Astrocyte of the cerebellum (primary cell): Measurements from ENCODE around the gene YAP1.

ENCODE experiments used
- DNase-seq: peaks from one replicate; pipeline ENCODE4 v3.0.0-alpha.2; 2011; ENCODE audit warnings: low read depth
- H3K4me3 ChIP-seq: 2 replicates; pipeline ENCODE4 v1.5.1; 2011; ENCODE audit warnings: mild to moderate bottlenecking, low read depth, low read length, moderate library complexity
- CTCF ChIP-seq: IDR thresholded peaks from 2 replicates; pipeline ENCODE4 v1.5.1; 2012; ENCODE audit warnings: low read length, low read depth, moderate library complexity, mild to moderate bottlenecking; ENCODE audit errors: missing control alignments
- in situ Hi-C: cut with HindIII; loops from 2 replicates; pipeline ENCODE4 v1.10.0; 2017; ENCODE audit warnings: low sequenced_read_pairs

The YAP1 gene

GRCh38 chr11:102268985-102269470 lies 158.8 kb downstream of the YAP1 start:
- in situ Hi-C loops: loop anchor here (5.0 kb wide), 1 partner anchor 53 kb away; no protein-coding TSS in a partner anchor
- peak overlapping the region; percentile 31 for H3K4me3 ChIP-seq
- TF ChIP-seq CTCF: no peak
- no peak for DNase-seq

- H3K4me3 ChIP-seq: no peak overlapping the region
- TF ChIP-seq CTCF: no peak
- DNase-seq: no peak
- in situ Hi-C loops: loop anchor here (5.0 kb wide), 1 partner anchor 52 kb away; no protein-coding TSS in a partner anchor
Measured at GRCh38 chr11:102269927-102270326, 159.7 kb downstream of the YAP1 start.

- no peak for TF ChIP-seq CTCF
- in situ Hi-C loops: no loop called here
- H3K4me3 ChIP-seq: no peak overlapping the region
- DNase-seq: no peak
Measured at GRCh38 chr11:102272047-102272824, 162.0 kb downstream of the YAP1 start.

GRCh38 chr11:102274628-102275027 lies 164.4 kb downstream of the YAP1 start:
- DNase-seq: no peak
- TF ChIP-seq CTCF: no peak
- in situ Hi-C loops: no loop called here
- H3K4me3 ChIP-seq: no peak overlapping the region

- in situ Hi-C loops: no loop called here
- DNase-seq: peak; percentile 46
Measured at GRCh38 chr11:102276362-102276761, 166.1 kb downstream of the YAP1 start.

GRCh38 chr11:102276783-102277182 lies 166.5 kb downstream of the YAP1 start:
- DNase-seq: no peak
- TF ChIP-seq CTCF: no peak
- H3K4me3 ChIP-seq: no peak overlapping the region
- in situ Hi-C loops: no loop called here

More at GRCh38 chr11:102276362-102276761, 166.1 kb downstream of the YAP1 start:
- TF ChIP-seq CTCF: no peak
- no peak overlapping the region for H3K4me3 ChIP-seq
